ENCODE data around the gene GATA2.

The GATA2 gene

GRCh38 chr3:128492671-128493569 lies at the start of gene GATA2:
Gene GATA2 (minus strand): TSS chr3:128493201. CDS start chr3:128487031, 6,170 bp downstream.
- no peak for DNase-seq (ENCODE audit: low read depth)

GRCh38 chr3:128541246-128541645 lies 48.2 kb upstream of the GATA2 start:
- no peak for DNase-seq (ENCODE audit: low read depth)

GRCh38 chr3:128539376-128539775 lies 46.4 kb upstream of the GATA2 start:
- DNase-seq (ENCODE audit: low read depth) = no peak

- DNase-seq (ENCODE audit: low read depth) = no peak
Measured at GRCh38 chr3:128537091-128537703, 44.2 kb upstream of the GATA2 start.

GRCh38 chr3:128532012-128532983 lies 39.3 kb upstream of the GATA2 start:
- no peak for DNase-seq (ENCODE audit: low read depth)

GRCh38 chr3:128524374-128525299 lies 31.6 kb upstream of the GATA2 start:
- DNase-seq (ENCODE audit: low read depth) = no peak

- DNase-seq (ENCODE audit: low read depth) = no peak
Measured at GRCh38 chr3:128523591-128523990, 30.6 kb upstream of the GATA2 start.

GRCh38 chr3:128521715-128522114 lies 28.7 kb upstream of the GATA2 start:
- DNase-seq (ENCODE audit: low read depth) = no peak

GRCh38 chr3:128518587-128519490 lies 25.8 kb upstream of the GATA2 start:
- DNase-seq (ENCODE audit: low read depth) = no peak

- no peak for DNase-seq (ENCODE audit: low read depth)
Measured at GRCh38 chr3:128517648-128518047, 24.6 kb upstream of the GATA2 start.

- no peak for DNase-seq (ENCODE audit: low read depth)
Measured at GRCh38 chr3:128515967-128516366, 23.0 kb upstream of the GATA2 start.

- DNase-seq (ENCODE audit: low read depth) = no peak
Measured at GRCh38 chr3:128508852-128509251, 15.9 kb upstream of the GATA2 start.

GRCh38 chr3:128506754-128507153 lies 13.8 kb upstream of the GATA2 start:
- DNase-seq (ENCODE audit: low read depth) = no peak

GRCh38 chr3:128505771-128506170 lies 12.8 kb upstream of the GATA2 start:
- no peak for DNase-seq (ENCODE audit: low read depth)

GRCh38 chr3:128504963-128505730 lies 12.1 kb upstream of the GATA2 start:
- no peak for DNase-seq (ENCODE audit: low read depth)

- no peak for DNase-seq (ENCODE audit: low read depth)
Measured at GRCh38 chr3:128504533-128504915, 11.5 kb upstream of the GATA2 start.

GRCh38 chr3:128503751-128504532 lies 10.9 kb upstream of the GATA2 start:
- DNase-seq (ENCODE audit: low read depth) = no peak

- DNase-seq (ENCODE audit: low read depth) = no peak
Measured at GRCh38 chr3:128503164-128503651, 10.2 kb upstream of the GATA2 start.

Measured in stimulated activated CD4-positive, alpha-beta T cell treated with anti-CD3 and anti-CD28 coated beads, Interleukin-2, amount 100 ng/mL, for 4 hours (primary cell).